Common myeloid progenitor, CD34-positive (primary cell): ENCODE results near the gene LONRF2.

Experiments
- CTCF ChIA-PET: fragments of 350-600 bp; sonication (Branson Sonifier 250); formaldehyde crosslinking; loops from one replicate; lab custom pipeline; 2021; ENCODE audit warnings: antibody characterized with exemption; lab: Charles Lee
- POLR2A ChIA-PET: fragments of 350-600 bp; sonication (Branson Sonifier 250); formaldehyde crosslinking; loops from one replicate; lab custom pipeline; 2021; ENCODE audit warnings: antibody characterized with exemption; lab: Charles Lee
- DNase-seq, 3 donors: peaks; one replicate each; pipeline versions ENCODE4 v3.0.0 to v3.0.0-alpha.2; 2013
- H3K27ac ChIP-seq, 2 experiments: 1 replicate in 1 of 2; 2 replicates in 1 of 2; pipeline ENCODE4 v1.7.0; 2013; ENCODE audit warnings: inconsistent platforms in 2 of 2, low read length in 2 of 2, mild to moderate bottlenecking in 2 of 2, low read depth in 1 of 2, moderate library complexity in 1 of 2; ENCODE audit not compliant: severe bottlenecking in 2 of 2, insufficient read depth in 1 of 2, poor library complexity in 1 of 2
- H3K27me3 ChIP-seq, 5 experiments: replicated peaks in 2 of 5; 1 replicate in 3 of 5; 2 replicates in 2 of 5; pipeline versions ENCODE4 v1.6.1 to v1.7.0; 2013; ENCODE audit warnings: low read length in 4 of 5, mild to moderate bottlenecking in 2 of 5, moderate library complexity in 2 of 5, inconsistent platforms in 1 of 5; ENCODE audit not compliant: insufficient read depth in 5 of 5, control insufficient read depth in 4 of 5
- H3K36me3 ChIP-seq, 4 experiments: 1 replicate in 2 of 4; 2 replicates in 2 of 4; pipeline versions ENCODE4 v1.6.1 to v1.7.0; 2013; ENCODE audit warnings: low read length in 3 of 4, control low read depth in 1 of 4, mild to moderate bottlenecking in 1 of 4; ENCODE audit not compliant: control insufficient read depth in 4 of 4, insufficient read depth in 4 of 4
- H3K4me1 ChIP-seq, 4 experiments: 1 replicate in 3 of 4; 2 replicates in 1 of 4; pipeline versions ENCODE4 v1.6.1 to v1.7.1; 2013; ENCODE audit warnings: low read length in 3 of 4, mild to moderate bottlenecking in 3 of 4, control low read depth in 1 of 4, inconsistent platforms in 1 of 4, moderate library complexity in 1 of 4; ENCODE audit not compliant: control insufficient read depth in 4 of 4, insufficient read depth in 4 of 4; ENCODE audit errors: control extremely low read depth in 1 of 4
- H3K4me3 ChIP-seq, 7 experiments: 1 replicate in 4 of 7; 2 replicates in 3 of 7; pipeline versions ENCODE4 v1.5.1 to v1.7.0; 2013; ENCODE audit warnings: mild to moderate bottlenecking in 7 of 7, low read length in 6 of 7, moderate library complexity in 6 of 7, inconsistent platforms in 2 of 7, low read depth in 2 of 7, control low read depth in 1 of 7; ENCODE audit not compliant: insufficient read depth in 4 of 7, control insufficient read depth in 1 of 7; ENCODE audit errors: extremely low read depth in 1 of 7
- H3K9me3 ChIP-seq, 5 experiments: 1 replicate in 4 of 5; 2 replicates in 1 of 5; pipeline versions ENCODE4 v1.6.1 to v1.7.1; 2013; ENCODE audit warnings: low read length in 4 of 5, mild to moderate bottlenecking in 2 of 5, inconsistent platforms in 1 of 5, low read depth in 1 of 5, moderate library complexity in 1 of 5; ENCODE audit not compliant: control insufficient read depth in 4 of 5, insufficient read depth in 2 of 5; ENCODE audit errors: control extremely low read depth in 1 of 5
- WGBS: methylation state at CpG from one replicate; pipeline ENCODE4 v1.1.5; 2013; ENCODE audit not compliant: insufficient coverage; 5-methylcytosine and 5-hydroxymethylcytosine counted together

LONRF2 gene

DNA sequence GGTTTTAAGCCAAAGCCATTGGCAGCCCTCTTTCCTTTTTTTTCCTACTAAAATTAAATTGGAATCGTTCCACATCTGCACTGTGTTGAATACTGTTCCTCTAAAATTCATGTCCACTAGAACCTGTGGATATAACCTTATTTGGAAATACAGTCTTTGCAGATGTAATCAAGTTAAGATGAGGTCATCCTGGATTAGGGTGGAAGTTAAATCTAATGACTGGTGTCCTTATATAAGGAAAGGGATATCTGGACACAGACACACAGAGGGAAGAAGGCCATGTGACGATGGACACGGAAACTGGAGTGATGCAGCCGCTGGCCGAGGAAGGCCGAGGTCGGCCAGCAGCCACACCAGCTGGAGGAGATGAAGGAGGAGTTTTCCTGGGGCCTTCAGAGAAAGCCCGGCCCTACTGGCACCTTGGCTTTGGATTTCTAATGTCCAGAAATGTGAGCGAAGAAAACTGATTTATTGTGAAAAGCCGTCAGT, 49.4 kb downstream of the LONRF2 start:
- CTCF ChIA-PET = interaction anchor here (7.3 kb wide), 1 partner anchor 10 kb away, joined by 51 read pairs; no protein-coding TSS in a partner anchor
- no peak for DNase-seq
- 99% methylated on average over 8 of the region's 10 CpGs for WGBS

DNA sequence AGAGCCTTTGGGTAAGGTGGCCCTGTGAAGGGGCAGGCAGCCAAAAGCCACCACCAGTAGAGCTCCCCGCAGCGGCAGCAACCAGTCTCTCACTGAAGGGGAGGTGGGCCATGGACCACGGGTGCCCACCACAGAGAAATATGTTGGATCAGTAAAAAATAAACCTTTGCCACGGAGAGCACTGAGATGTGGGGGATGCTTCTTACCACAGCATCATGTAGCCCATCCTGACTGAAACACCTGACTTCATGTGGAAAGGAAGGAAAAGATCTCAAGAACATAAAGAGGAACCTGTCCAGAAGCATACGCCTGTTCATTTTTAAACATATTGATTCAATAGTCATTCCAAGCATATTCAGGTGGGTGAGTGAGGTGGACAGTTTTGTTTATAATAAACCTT, 51.1 kb downstream of the LONRF2 start:
- POLR2A ChIA-PET = no interaction called here
- no peaks in the 10 kb centered on the region for H3K27me3 ChIP-seq

More for the DNA sequence above, 49.4 kb downstream of the LONRF2 start:
- no peaks in the 10 kb centered on the region for H3K4me1 ChIP-seq
- H3K9me3 ChIP-seq = peaks cover 0 to 3% (median 0%) of the 10 kb centered on the region in 5 experiments
- POLR2A ChIA-PET = interaction anchor here (0.7 kb wide), 1 partner anchor 10 kb away, joined by 3 read pairs; no protein-coding TSS in a partner anchor
- H3K36me3 ChIP-seq = no peaks in the 10 kb centered on the region
- no peak overlapping the region for H3K27ac ChIP-seq
- no peaks in the 10 kb centered on the region for H3K27me3 ChIP-seq
- no peak overlapping the region for H3K4me3 ChIP-seq

GRCh38 chr2:100270381-100271146, 51.7 kb downstream of the LONRF2 start:
- WGBS = 100% methylated on average over 8 of the region's 9 CpGs
- Histone ChIP-seq H3K36me3 (no peaks in the 10 kb centered on the region), H3K27me3 (no peaks in the 10 kb centered on the region), H3K27ac (no peak overlapping the region), H3K4me1 (no peaks in the 10 kb centered on the region), H3K9me3 (peaks cover 0 to 3% (median 0%) of the 10 kb centered on the region in 5 experiments), H3K4me3 (no peak overlapping the region)
- ChIA-PET CTCF (interaction anchor here (7.3 kb wide), 1 partner anchor 8 kb away, joined by 51 read pairs; no protein-coding TSS in a partner anchor), POLR2A (no interaction called here)
- DNase-seq = no peak

More for the DNA sequence above, 51.1 kb downstream of the LONRF2 start:
- Histone ChIP-seq H3K4me1 (no peaks in the 10 kb centered on the region), H3K9me3 (peaks cover 0 to 3% (median 0%) of the 10 kb centered on the region in 5 experiments), H3K4me3 (no peak overlapping the region), H3K27ac (no peak overlapping the region), H3K36me3 (no peaks in the 10 kb centered on the region)
- CTCF ChIA-PET = interaction anchor here (7.3 kb wide), 1 partner anchor 9 kb away, joined by 51 read pairs; no protein-coding TSS in a partner anchor
- 100% methylated on average over 4 of the region's 5 CpGs for WGBS
- no peak for DNase-seq

- WGBS = 85% methylated on average over 5 of the region's 5 CpGs
- ChIA-PET CTCF (no interaction called here), POLR2A (no interaction called here)
- H3K27me3 ChIP-seq = no peaks in the 10 kb centered on the region
- H3K4me3 ChIP-seq = no peak overlapping the region
- no peak overlapping the region for H3K27ac ChIP-seq
- peaks cover 0 to 3% (median 0%) of the 10 kb centered on the region in 5 experiments for H3K9me3 ChIP-seq
- no peaks in the 10 kb centered on the region for H3K4me1 ChIP-seq
- no peak for DNase-seq
- no peaks in the 10 kb centered on the region for H3K36me3 ChIP-seq
Measured at GRCh38 chr2:100269889-100270288, 52.4 kb downstream of the LONRF2 start.

- Histone ChIP-seq H3K27me3 (no peaks in the 10 kb centered on the region), H3K9me3 (peaks cover 0 to 3% (median 0%) of the 10 kb centered on the region in 5 experiments), H3K36me3 (no peaks in the 10 kb centered on the region), H3K4me3 (no peak overlapping the region), H3K4me1 (no peaks in the 10 kb centered on the region), H3K27ac (no peak overlapping the region)
- no peak for DNase-seq
- WGBS = 91% methylated on average over 4 of the region's 4 CpGs
- ChIA-PET CTCF (no interaction called here), POLR2A (no interaction called here)
Measured at GRCh38 chr2:100268986-100269385, 53.3 kb downstream of the LONRF2 start.

DNA sequence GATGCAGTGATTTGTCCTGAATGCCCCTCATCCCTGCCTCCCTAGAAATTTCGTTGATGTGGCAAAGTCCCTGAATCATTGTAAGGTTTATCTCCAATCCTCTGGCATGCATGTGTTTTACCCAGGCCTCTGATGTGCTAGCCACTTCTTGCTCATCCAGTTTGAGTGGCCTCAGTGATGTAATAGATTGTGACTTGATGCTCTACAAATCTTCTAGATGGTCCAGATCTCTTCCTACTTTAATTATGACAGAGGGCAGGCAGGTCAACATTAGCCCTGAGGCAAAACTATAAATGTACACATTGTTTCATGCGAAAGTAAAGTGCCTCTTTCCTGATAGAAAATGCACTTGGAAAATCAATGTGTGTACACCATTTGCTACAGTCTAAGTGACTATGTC, 54.5 kb downstream of the LONRF2 start:
- H3K4me1 ChIP-seq = peaks cover 0 to under 1% (median 0%) of the 10 kb centered on the region in 4 experiments

DNA sequence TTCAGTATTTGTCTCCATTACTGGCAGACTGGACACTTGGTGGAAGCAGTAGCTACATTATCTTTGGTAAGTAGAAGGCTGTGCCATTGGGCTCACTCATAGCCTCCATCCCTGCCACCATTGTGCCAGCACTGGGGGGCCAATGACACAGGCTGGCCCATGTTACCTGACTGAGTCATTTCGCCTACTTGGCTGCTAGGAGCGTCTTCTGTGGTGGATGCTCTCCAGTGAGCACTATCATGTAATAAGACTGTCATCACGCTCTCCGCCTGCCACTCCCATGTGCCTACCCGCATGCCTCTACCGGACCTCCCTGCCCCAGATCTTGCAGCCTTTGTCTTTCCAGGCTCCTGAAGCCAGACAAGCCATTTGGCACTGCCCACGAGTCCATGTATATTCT, 56.2 kb downstream of the LONRF2 start:
- CTCF ChIA-PET = interaction anchor here (0.6 to 6.9 kb wide), 6 partner anchors 8 to 707 kb away, joined by 3 to 51 read pairs (median 3); no protein-coding TSS in a partner anchor
- Histone ChIP-seq H3K36me3 (no peaks in the 10 kb centered on the region), H3K4me1 (peaks cover 0 to 5% (median 1%) of the 10 kb centered on the region in 4 experiments), H3K27ac (no peak overlapping the region), H3K9me3 (peaks cover 0 to 3% (median 0%) of the 10 kb centered on the region in 5 experiments), H3K27me3 (no peaks in the 10 kb centered on the region), H3K4me3 (no peak overlapping the region)
- POLR2A ChIA-PET = no interaction called here
- no peak for DNase-seq
- 100% methylated on average over 7 of the region's 7 CpGs for WGBS

More for the DNA sequence above, 54.5 kb downstream of the LONRF2 start:
- peaks cover 0 to 3% (median 0%) of the 10 kb centered on the region in 5 experiments for H3K9me3 ChIP-seq
- ChIA-PET CTCF (no interaction called here), POLR2A (no interaction called here)
- no peak overlapping the region for H3K4me3 ChIP-seq
- DNase-seq = no peak
- H3K27me3 ChIP-seq = no peaks in the 10 kb centered on the region
- H3K36me3 ChIP-seq = no peaks in the 10 kb centered on the region
- no peak overlapping the region for H3K27ac ChIP-seq
- 100% methylated on average over 1 of the region's 2 CpGs for WGBS
